Gastroesophageal sphincter (tissue), 2 donors: ENCODE data around the gene INPP5E.

Experiments
- POLR2A ChIP-seq, 2 donors: fragments of 450-650 bp; IDR thresholded peaks; one replicate each; pipeline ENCODE4 v1.6.1; 2017; ENCODE audit warnings: antibody characterized with exemption in 2 of 2, mild to moderate bottlenecking in 2 of 2, moderate library complexity in 1 of 2
- POLR2AphosphoS5 ChIP-seq: sonication (generic); formaldehyde crosslinking; IDR thresholded peaks from one replicate; pipeline ENCODE4 v1.6.1; 2017; ENCODE audit warnings: antibody characterized with exemption

GRCh38 chr9:136418182-136419091, 21.2 kb downstream of the INPP5E start:
- TF ChIP-seq POLR2AphosphoS5: no peak
- TF ChIP-seq POLR2A (IDR thresholded peaks at IDR 0.05): no peak
